Lower leg skin (tissue), 3 donors: Measurements from ENCODE around the gene ZHX3.

Source experiments
- CTCF ChIP-seq, 3 donors: fragments of 450-650 bp; IDR thresholded peaks; one replicate each; pipeline ENCODE4 v1.5.1; 2016; ENCODE audit warnings: antibody characterized with exemption in 3 of 3, mild to moderate bottlenecking in 3 of 3, moderate library complexity in 2 of 3
- POLR2A ChIP-seq, 2 donors: fragments of 450-650 bp; IDR thresholded peaks; one replicate each; pipeline ENCODE4 v1.6.1; 2016 to 2017; ENCODE audit warnings: antibody characterized with exemption in 2 of 2, mild to moderate bottlenecking in 1 of 2, moderate library complexity in 1 of 2

- TF ChIP-seq POLR2A (IDR thresholded peaks at IDR 0.05), result no peak
- no peak for TF ChIP-seq CTCF (IDR thresholded peaks at IDR 0.05)
Measured at GRCh38 chr20:41249411-41250281, 67.9 kb downstream of the ZHX3 start.
